NCI-H1930 (cell line): ENCODE results near the gene ENTR1.
"Not testable (repeated sequence)": the region's sequence is repeated elsewhere in the genome, so short reads cannot be mapped to it uniquely, and the experiment has no call there.

Source experiments
- DNase-seq, 2 experiments: peaks; one replicate each; lab custom pipeline; 2025; lab: John Stamatoyannopoulos, UW

ENTR1 gene

GRCh38 chr9:136419092-136419420, 8.6 kb upstream of the ENTR1 start:
- DNase-seq = no peak

GRCh38 chr9:136418182-136419091, 8.0 kb upstream of the ENTR1 start:
- DNase-seq = no peak

- no peak for DNase-seq
These were observed 6.5 kb upstream of the ENTR1 start for GRCh38 chr9:136416914-136417313.

GRCh38 chr9:136416427-136416826, 6.0 kb upstream of the ENTR1 start:
- DNase-seq = no peak

GRCh38 chr9:136412962-136413361, 2.5 kb upstream of the ENTR1 start:
- no peak for DNase-seq

- DNase-seq = no peak
These were observed 964 bp upstream of the ENTR1 start for GRCh38 chr9:136411378-136411777.

- no peak for DNase-seq
These were observed 608 bp downstream of the ENTR1 start for GRCh38 chr9:136409557-136410455.

- no peak for DNase-seq
These were observed 2.5 kb downstream of the ENTR1 start for GRCh38 chr9:136407911-136408310.

- not testable (repeated sequence) for DNase-seq
These were observed 3.4 kb downstream of the ENTR1 start for GRCh38 chr9:136407061-136407460.

GRCh38 chr9:136405904-136406303, 4.5 kb downstream of the ENTR1 start:
- not testable (repeated sequence) for DNase-seq

GRCh38 chr9:136405481-136405880, 4.9 kb downstream of the ENTR1 start:
- DNase-seq = no peak

GRCh38 chr9:136404801-136405136, 5.6 kb downstream of the ENTR1 start:
- DNase-seq = no peak

- DNase-seq = no peak
These were observed 6.3 kb downstream of the ENTR1 start for GRCh38 chr9:136403915-136404800.

GRCh38 chr9:136403538-136403914, 6.9 kb downstream of the ENTR1 start:
- no peak for DNase-seq

- DNase-seq = no peak
These were observed 8.3 kb downstream of the ENTR1 start for GRCh38 chr9:136402067-136402466.

- no peak for DNase-seq
These were observed 9.1 kb downstream of the ENTR1 start for GRCh38 chr9:136401173-136401922.

GRCh38 chr9:136400038-136400834, 10.2 kb downstream of the ENTR1 start, which contains the start of gene SNAPC4:
SNAPC4 (minus strand) TSS chr9:136400170; CDS start chr9:136398428, 1,742 bp downstream.
- peak; percentile 81 to 92 for DNase-seq

GRCh38 chr9:136399176-136400037, 11.0 kb downstream of the ENTR1 start:
- DNase-seq = no peak

- no peak for DNase-seq
These were observed 12.1 kb downstream of the ENTR1 start for GRCh38 chr9:136398286-136398685.
